GM19238 (cell line): ENCODE results near the gene STX8.

Experiments used
- DNase-seq: peaks from one replicate; pipeline ENCODE4 v3.0.0; 2011; ENCODE audit warnings: low spot score; ENCODE audit not compliant: insufficient read length

STX8 gene

GRCh38 chr17:9229826-9230201, 345.8 kb downstream of the STX8 start:
- DNase-seq = no peak

- DNase-seq = no peak
Observed at GRCh38 chr17:9229160-9229825, 346.3 kb downstream of the STX8 start.

- no peak for DNase-seq
Observed at GRCh38 chr17:9228408-9229159, 347.0 kb downstream of the STX8 start.

- no peak for DNase-seq
Observed at GRCh38 chr17:9227819-9228407, 347.7 kb downstream of the STX8 start.

- DNase-seq = no peak
Observed at GRCh38 chr17:9226794-9227135, 348.9 kb downstream of the STX8 start.

DNA sequence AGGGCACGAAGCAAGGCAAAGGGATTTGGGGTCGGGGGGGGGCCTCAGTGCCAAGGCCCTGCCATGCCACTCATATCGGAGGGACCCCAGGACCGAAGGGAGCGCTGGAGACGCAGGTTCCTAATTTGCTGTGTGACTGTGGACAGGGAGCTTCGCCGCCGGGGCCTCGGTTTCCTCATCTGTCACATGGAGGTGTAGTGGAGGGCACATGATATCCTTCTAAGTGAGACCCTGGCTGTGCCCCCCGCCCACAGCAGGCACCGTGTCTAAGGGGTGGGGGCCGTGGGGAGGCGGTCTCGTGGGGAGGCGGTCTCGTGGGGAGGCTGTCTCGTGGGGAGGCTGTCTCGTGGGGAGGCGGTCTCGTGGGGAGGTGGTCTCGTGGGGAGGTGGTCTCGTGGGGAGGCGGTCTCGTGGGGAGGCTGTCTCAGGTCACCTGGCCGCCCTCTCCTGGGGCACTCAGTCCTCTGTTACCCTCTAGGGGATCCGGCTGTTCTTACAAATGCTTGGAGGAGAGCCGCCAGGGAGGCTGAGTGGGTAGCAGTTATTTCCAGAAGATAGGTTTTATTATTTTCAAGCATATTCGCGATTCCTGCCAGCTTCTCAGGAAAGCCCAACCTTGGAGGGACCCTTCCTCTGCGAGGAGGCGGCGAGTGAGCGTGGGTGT, 349.4 kb downstream of the STX8 start:
- DNase-seq = no peak

GRCh38 chr17:9225305-9226101, 350.1 kb downstream of the STX8 start:
- no peak for DNase-seq

DNA sequence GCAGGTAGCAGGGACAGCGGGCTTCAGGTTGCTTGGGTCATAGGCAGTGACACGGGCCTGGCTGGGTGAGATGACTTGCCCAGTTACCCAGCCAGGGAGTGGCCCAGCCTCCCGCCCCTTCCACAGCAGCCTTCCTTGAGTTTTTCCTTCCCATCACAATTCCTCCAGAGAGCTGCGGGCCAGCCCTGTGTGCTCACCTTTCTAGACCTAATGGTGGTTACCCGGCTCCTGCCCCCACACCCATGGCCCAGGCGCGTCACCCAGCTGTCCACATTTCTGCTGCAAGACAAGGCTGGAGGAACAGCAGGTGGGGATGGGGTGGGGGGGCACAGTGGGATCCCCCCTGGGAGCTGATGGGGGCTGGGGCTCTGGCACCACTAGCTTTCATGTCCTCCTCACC, 351.1 kb downstream of the STX8 start:
- no peak for DNase-seq

DNA sequence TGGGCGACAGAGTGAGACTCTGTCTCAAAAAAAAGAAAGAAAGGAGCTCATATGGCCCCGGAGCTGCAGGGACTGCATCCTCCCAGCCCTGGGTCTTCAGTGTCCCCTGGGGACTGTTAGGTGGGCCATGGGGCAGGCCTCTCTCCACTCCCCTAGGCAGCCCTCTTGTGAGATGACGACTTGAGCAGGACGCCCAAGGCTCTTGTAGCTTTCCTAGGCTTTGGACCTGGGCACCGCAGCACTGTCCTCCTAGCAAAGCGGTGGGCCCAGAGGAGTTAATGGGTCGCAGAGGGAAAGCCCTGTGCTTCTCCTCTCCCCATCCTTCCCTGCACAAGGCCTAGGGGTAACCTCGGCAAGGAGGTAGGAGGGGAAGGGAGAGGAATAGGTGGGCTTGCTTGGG, 352.1 kb downstream of the STX8 start:
- DNase-seq = no peak

GRCh38 chr17:9221922-9222180, 353.8 kb downstream of the STX8 start:
- DNase-seq = no peak

DNA sequence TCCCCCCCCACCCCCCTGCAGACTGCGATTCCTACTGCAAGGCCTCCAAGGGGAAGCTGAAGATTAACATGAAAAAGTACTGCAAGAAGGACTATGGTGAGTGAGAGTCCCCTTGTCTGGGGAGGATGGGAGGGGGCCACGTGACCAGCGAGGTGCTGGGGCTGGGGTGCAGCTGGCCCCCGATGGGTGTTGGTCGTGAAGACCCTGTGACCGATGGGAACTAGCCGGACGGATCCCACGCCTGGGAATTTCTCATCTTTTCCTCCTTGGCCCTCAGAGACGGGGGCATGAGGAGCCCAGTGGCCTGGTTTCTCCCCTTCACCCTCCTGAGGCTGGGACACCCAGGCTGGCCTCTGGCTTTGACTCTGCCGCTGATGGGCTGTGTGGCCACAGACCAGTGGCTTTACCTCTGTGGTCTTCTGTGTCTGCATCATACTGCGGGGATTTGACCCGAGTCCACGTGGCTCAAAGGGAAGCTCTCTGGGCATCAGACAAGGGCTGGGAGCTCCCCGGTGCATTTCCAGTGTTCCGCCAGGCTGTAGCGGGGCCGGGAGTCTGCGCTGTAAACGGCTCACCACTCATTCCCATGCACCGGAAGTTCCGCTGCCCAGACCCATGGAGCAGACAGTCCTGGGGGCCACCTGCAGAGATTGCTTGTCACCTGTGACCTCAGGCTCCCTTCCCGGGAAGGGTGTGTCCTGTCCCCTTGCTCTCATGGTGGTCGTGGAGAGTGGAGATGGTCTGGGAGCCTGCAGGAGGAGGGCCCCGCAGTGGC, 354.3 kb downstream of the STX8 start:
- no peak for DNase-seq

DNA sequence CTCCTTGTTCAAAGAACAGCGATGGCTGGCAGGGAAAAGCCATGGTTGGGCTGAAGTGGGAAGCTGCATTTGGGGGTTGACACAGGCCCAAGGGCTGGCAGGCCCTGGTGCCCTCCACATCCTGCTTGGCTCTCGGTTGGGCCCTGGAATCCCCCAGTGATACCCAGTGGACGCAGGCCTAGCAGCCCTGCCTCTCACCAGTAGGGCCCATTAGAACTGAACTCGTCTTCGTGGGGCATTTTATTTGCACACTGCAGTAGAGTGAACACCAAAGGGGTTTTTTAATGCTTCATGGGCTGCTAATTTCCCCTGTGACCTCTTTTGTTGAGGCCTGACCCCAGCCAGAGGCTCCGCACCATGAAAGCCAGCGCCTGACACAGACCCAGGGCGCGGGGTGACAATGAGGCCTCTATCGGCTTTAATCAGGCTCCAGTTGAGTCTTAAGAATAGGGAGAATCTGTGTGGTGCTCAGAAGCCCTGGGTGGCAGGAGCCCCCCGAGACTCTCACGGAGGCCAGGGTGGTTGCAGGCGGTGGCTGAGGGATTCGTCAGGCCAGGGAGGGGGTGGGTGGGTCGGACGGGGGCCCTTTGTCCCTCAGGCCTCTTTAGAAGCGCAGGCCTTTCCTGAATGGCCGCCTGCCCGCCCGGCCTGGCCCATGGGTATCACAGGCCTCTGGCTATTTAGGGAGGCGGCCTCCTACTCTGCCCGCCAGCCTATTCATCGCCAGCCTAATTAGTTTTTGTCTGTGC, 355.0 kb downstream of the STX8 start:
- DNase-seq = no peak

DNA sequence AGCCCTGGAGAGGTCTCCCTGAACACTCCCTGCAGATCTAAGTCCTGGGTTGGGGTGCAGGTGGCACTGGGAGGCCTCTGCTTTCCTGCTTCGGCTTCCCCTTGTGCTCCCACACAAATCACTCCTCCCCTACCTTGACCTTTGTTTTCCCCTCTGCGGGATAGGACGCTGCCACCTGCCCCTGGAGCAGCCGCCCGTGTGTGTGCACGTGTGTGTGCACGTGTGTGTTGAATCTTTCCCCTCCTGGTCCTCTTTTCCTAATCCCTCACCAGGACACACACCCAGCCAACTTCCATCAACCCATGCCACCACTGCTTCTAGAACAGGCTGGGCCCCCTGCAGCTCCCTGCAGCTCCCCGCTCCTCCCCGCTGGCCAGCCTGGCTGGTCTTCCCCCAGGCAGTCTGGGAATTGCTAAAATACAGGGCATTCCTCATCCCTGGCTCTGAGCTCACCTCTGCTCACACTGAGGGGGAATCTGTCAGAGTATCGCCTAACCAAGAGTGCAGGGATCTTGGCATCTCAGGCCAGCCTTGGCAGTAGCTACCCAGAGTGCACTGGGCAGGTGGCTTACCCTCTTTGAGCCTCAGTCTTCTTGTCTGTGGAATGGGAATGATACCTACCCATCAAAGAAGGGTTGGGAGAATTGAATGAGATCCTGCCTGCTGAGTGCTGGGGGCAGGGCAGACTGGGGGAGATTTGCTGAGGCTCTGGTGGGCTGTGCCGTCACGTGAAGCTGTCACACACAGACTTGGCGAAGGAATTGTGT, 355.8 kb downstream of the STX8 start:
- no peak for DNase-seq

DNA sequence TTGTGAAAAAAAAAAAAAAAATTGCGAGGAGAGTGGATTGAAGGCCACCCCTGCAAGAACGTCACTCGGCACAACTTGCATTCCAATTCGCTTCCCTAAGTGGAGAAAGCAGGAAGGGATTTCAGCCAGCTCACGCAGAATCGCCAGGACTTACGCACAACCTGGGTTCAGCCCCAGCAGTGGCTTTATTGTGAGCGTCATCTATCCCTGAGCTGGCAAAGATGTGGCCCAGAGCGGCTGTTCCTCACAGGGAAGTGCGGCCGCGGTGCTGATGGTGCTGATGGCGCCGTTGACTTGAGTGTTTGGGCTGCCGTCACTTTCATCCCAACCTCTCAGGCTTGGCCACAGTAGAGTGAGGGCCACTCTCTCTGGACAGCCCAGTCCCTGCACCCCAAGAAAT, 356.7 kb downstream of the STX8 start:
- no peak for DNase-seq

DNA sequence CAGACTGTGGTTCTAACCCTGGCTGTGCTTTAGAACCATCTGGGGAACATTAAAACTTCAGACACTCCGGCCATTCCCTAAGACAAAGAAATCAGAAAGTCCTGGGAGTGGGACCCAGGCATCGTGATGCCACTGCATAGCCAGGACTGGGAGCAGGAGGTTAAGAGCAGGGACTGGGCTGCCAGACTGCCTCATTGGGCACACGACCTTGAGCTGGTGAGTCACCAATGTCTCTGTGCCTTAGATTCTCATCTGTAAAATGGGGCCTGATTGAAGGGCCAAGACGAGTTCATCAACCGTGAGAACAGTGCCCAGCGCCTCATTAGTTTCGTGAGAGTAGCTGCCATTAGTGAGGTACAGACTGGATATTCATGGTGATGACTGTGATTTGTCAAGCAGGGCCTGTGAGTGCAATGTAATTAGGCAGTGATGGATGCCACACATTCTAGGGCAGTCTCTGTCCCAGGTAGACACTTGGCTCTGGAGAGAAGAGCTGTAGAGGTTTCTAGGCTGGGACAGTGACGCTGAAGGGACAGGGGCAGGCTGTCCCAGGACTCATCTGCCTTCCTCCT, 357.5 kb downstream of the STX8 start:
- DNase-seq = no peak

- DNase-seq = no peak
Observed at GRCh38 chr17:9217151-9218056, 358.2 kb downstream of the STX8 start.

DNA sequence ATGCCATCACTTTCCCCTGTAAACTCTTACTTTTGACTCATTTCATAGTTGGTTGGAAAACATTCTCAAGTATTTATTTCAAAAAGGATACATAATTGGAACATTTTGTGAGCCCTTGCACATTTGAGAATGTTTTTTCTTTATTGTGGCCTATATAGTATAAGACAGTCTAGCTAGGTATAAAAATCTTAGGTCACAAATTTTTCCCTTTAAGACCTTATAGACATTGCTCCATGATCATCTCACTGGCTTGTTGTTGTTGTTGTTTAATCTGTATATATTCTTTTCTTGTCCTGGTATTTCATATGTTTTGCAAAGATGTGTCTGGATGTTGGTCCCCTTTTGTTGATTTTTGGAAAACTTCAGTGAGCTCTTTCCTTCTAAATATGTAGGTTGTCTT, 360.2 kb downstream of the STX8 start:
- no peak for DNase-seq

- DNase-seq = no peak
Observed at GRCh38 chr17:9213303-9213640, 362.3 kb downstream of the STX8 start.
